ENCODE measurements around the gene NOX3.

DNA sequence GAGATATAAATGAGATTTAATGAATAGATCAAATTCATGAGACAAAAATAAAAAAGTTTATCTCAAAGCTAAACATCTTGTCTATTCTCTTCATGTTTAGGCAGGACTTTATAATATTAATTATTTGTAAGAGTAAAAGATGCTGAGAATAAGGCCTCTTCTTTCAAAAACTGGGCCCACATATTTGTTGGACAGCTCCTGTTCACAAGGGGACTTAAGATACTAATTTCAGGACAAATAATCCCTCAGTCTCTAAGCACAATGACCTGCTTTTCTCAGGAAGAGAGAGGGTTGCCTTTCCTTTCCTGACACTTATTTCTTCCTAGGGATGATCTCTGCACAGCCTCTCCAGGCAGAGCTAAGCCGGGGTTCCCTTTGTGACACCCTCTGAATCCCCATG, 43.3 kb downstream of the NOX3 start:
- TF ChIP-seq CTCF (IDR thresholded peaks at IDR 0.05) (no peak), POLR2A (IDR thresholded peaks at IDR 0.05) (no peak)
